HepG2 (cell line): Measurements from ENCODE around the gene CD40. TPM values are rescaled to one million over a fixed set of nuclear protein-coding genes. Genes with fewer than 3 reads are reported as not detected.

Experiments used
- FOXK1 ChIP-seq: sonication (generic); formaldehyde crosslinking; IDR thresholded peaks from 2 replicates; pipeline ENCODE4 v1.4.0; 2020; ENCODE audit warnings: low read depth, missing genetic modification reagents, borderline replicate concordance
- MYNN ChIP-seq: sonication (generic); formaldehyde crosslinking; IDR thresholded peaks from 2 replicates; pipeline ENCODE4 v1.4.0; 2020; ENCODE audit warnings: mild to moderate bottlenecking, low read depth, missing genetic modification reagents
- NBN ChIP-seq: fragments of 450-650 bp; conservative IDR thresholded peaks from 2 replicates; pipeline ENCODE4 v1.6.1; 2017
- NCOR1 ChIP-seq: fragments of 200-600 bp; sonication (generic); IDR thresholded peaks from 2 replicates; pipeline ENCODE4 v1.7.0; 2017; ENCODE audit warnings: antibody characterized with exemption, low read length, borderline replicate concordance
- NPAS2 ChIP-seq: sonication (generic); formaldehyde crosslinking; IDR thresholded peaks from 2 replicates; pipeline ENCODE4 v1.8.0; 2022; ENCODE audit warnings: mild to moderate bottlenecking, missing genetic modification reagents, borderline replicate concordance
- PHF21A ChIP-seq: sonication (generic); formaldehyde crosslinking; IDR thresholded peaks from 2 replicates; pipeline ENCODE4 v1.5.0; 2020; ENCODE audit warnings: mild to moderate bottlenecking, missing genetic modification reagents
- PTBP1 ChIP-seq: fragments of 200-400 bp; formaldehyde crosslinking; IDR thresholded peaks from 2 replicates; pipeline ENCODE4 v1.6.1; 2018; ENCODE audit warnings: low read length, low read depth; ENCODE audit not compliant: poor library complexity, severe bottlenecking
- SOX6 ChIP-seq, 2 experiments: fragments of 450-650 bp in 1 of 2; sonication (generic) in 1 of 2; formaldehyde crosslinking in 1 of 2; IDR thresholded peaks; 2 replicates each; pipeline versions ENCODE4 v1.4.0 to v1.6.1; 2017 to 2020; ENCODE audit warnings: antibody characterized with exemption in 1 of 2, mild to moderate bottlenecking in 1 of 2, missing genetic modification reagents in 1 of 2
- ZFX ChIP-seq: sonication (generic); formaldehyde crosslinking; IDR thresholded peaks from 2 replicates; pipeline ENCODE4 v1.4.0; 2020; ENCODE audit warnings: mild to moderate bottlenecking, low read depth, missing genetic modification reagents, moderate library complexity
- ZNF251 ChIP-seq: sonication (generic); formaldehyde crosslinking; IDR thresholded peaks from 2 replicates; pipeline ENCODE4 v1.9.0; 2021; ENCODE audit warnings: mild to moderate bottlenecking, missing genetic modification reagents
- ZNF672 ChIP-seq: sonication (generic); formaldehyde crosslinking; IDR thresholded peaks from 2 replicates; pipeline ENCODE4 v1.8.1; 2022; ENCODE audit warnings: missing genetic modification reagents
- ZNF749 ChIP-seq: sonication (generic); formaldehyde crosslinking; IDR thresholded peaks from 2 replicates; pipeline ENCODE4 v1.8.0; 2022; ENCODE audit warnings: mild to moderate bottlenecking, missing genetic modification reagents, moderate library complexity, borderline replicate concordance
- ZNF788 ChIP-seq: sonication (generic); formaldehyde crosslinking; IDR thresholded peaks from 2 replicates; pipeline ENCODE4 v1.5.0; 2020; ENCODE audit warnings: mild to moderate bottlenecking, missing genetic modification reagents, borderline replicate concordance
- polyA plus RNA-seq, 8 experiments: library from polyadenylated mRNA; depleted of rRNA in 3 of 8; stranded (reverse) in 7 of 8; unstranded in 1 of 8; fragments of >200 nt; fragmentation: Illumina TruSeq in 4 of 8; extraction: Trizol in 4 of 8; gene quantifications; 2 replicates each; pipeline versions ENCODE4 v1.2.1 to v1.2.3, GENCODE V29; 2011 to 2016; ENCODE audit warnings: low read depth in 4 of 8, missing spikeins in 1 of 8, mixed read lengths in 1 of 8; ENCODE audit not compliant: insufficient read depth in 1 of 8
- total RNA-seq, 5 experiments: library from RNA; depleted of rRNA; stranded (reverse); fragments of >200 nt; fragmentation: Illumina TruSeq; extraction: Trizol; gene quantifications; 2 replicates each; pipeline ENCODE4 v1.2.3, GENCODE V29; 2016; ENCODE audit warnings: low read depth in 1 of 5
- TF ChIP-seq, protein P1 (sequence below), 2 experiments: sonication (generic) in 1 of 2; formaldehyde crosslinking in 1 of 2; IDR thresholded peaks; 2 replicates each; pipeline versions ENCODE4 v1.6.1 to v1.9.0; 2014 to 2022; ENCODE audit warnings: antibody characterized with exemption in 1 of 2, borderline replicate concordance in 1 of 2, inconsistent platforms in 1 of 2, low read depth in 1 of 2, missing genetic modification reagents in 1 of 2
- TF ChIP-seq, protein P2 (sequence below): sonication (generic); formaldehyde crosslinking; IDR thresholded peaks from 2 replicates; pipeline ENCODE4 v1.4.0; 2020; ENCODE audit warnings: missing genetic modification reagents, low read depth, mild to moderate bottlenecking, borderline replicate concordance
- TF ChIP-seq, protein P3 (sequence below): sonication (generic); formaldehyde crosslinking; IDR thresholded peaks from 2 replicates; pipeline ENCODE4 v1.5.0; 2020; ENCODE audit warnings: missing genetic modification reagents
- TF ChIP-seq, protein P4 (sequence below): sonication (generic); formaldehyde crosslinking; IDR thresholded peaks from 2 replicates; pipeline ENCODE4 v1.4.0; 2020; ENCODE audit warnings: low read depth, mild to moderate bottlenecking, missing genetic modification reagents
- TF ChIP-seq, protein P5 (sequence below): sonication (generic); formaldehyde crosslinking; IDR thresholded peaks from 2 replicates; pipeline ENCODE4 v1.5.0; 2020; ENCODE audit warnings: mild to moderate bottlenecking, missing genetic modification reagents

Gene CD40
- total and polyA plus RNA-seq, 2 of the 13 experiments (the other 11 are each of a cell fraction or from before 2014, with no cell fraction given), result 4.6 to 13.4 TPM

DNA sequence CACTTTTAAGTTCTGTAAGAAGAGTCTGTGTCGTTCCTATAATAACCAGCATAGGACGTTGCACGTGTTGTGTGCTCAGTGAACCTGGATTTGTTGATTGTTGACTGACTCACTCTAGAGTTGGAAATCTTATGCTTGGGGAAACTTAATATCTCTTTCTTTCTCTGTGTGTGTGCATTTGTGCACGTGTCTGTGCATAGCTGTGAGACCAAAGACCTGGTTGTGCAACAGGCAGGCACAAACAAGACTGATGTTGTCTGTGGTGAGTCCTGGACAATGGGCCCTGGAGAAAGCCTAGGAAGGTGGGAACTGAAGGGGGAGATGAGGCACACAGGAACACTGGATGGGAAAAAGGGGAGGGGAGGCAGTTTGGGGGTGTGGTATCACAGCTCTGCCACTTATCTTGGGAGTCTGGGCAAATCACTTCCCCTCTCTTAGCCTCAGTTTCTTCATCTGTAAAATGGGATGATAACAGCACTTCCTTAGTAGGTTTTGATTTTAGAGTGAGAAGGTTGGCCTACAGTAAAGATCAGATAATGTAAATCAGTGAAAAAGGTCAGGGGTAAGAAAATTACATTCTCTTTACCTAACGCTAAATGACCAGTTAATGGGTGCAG, 8.4 kb downstream of the CD40 start (continued):
- TF ChIP-seq, protein P1, sequence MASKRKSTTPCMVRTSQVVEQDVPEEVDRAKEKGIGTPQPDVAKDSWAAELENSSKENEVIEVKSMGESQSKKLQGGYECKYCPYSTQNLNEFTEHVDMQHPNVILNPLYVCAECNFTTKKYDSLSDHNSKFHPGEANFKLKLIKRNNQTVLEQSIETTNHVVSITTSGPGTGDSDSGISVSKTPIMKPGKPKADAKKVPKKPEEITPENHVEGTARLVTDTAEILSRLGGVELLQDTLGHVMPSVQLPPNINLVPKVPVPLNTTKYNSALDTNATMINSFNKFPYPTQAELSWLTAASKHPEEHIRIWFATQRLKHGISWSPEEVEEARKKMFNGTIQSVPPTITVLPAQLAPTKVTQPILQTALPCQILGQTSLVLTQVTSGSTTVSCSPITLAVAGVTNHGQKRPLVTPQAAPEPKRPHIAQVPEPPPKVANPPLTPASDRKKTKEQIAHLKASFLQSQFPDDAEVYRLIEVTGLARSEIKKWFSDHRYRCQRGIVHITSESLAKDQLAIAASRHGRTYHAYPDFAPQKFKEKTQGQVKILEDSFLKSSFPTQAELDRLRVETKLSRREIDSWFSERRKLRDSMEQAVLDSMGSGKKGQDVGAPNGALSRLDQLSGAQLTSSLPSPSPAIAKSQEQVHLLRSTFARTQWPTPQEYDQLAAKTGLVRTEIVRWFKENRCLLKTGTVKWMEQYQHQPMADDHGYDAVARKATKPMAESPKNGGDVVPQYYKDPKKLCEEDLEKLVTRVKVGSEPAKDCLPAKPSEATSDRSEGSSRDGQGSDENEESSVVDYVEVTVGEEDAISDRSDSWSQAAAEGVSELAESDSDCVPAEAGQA (IDR thresholded peaks at IDR 0.05; ENCODE audit: low read depth), result no peak
- TF ChIP-seq, protein P1 (CRISPR knock-in tag; IDR thresholded peaks at IDR 0.05; ENCODE audit: borderline replicate concordance), result no peak
- TF ChIP-seq ZNF672, result no peak
- TF ChIP-seq FOXK1 (CRISPR knock-in tag), result peak; percentile 14; the same call in 1 of the 2 replicates
- TF ChIP-seq, protein P2, sequence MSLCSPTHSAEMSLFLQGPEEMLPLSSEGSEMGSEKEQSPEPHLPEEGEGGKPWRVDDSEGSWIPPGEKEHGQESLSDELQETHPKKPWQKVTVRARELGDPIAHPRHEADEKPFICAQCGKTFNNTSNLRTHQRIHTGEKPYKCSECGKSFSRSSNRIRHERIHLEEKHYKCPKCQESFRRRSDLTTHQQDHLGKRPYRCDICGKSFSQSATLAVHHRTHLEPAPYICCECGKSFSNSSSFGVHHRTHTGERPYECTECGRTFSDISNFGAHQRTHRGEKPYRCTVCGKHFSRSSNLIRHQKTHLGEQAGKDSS (CRISPR knock-in tag), result no peak
- no peak for TF ChIP-seq NBN
- TF ChIP-seq ZFX (CRISPR knock-in tag), result 0 out of 2 replicates have a peak, but pooled peaks have one; percentile 18
- TF ChIP-seq MYNN (CRISPR knock-in tag), result no peak
- no peak; the same call in 1 of the 2 replicates for TF ChIP-seq NCOR1
- TF ChIP-seq ZNF788 (CRISPR knock-in tag), result no peak
- TF ChIP-seq, protein P3, sequence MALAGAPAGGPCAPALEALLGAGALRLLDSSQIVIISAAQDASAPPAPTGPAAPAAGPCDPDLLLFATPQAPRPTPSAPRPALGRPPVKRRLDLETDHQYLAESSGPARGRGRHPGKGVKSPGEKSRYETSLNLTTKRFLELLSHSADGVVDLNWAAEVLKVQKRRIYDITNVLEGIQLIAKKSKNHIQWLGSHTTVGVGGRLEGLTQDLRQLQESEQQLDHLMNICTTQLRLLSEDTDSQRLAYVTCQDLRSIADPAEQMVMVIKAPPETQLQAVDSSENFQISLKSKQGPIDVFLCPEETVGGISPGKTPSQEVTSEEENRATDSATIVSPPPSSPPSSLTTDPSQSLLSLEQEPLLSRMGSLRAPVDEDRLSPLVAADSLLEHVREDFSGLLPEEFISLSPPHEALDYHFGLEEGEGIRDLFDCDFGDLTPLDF, result no peak
- TF ChIP-seq ZNF749 (CRISPR knock-in tag), result no peak
- TF ChIP-seq, protein P4, sequence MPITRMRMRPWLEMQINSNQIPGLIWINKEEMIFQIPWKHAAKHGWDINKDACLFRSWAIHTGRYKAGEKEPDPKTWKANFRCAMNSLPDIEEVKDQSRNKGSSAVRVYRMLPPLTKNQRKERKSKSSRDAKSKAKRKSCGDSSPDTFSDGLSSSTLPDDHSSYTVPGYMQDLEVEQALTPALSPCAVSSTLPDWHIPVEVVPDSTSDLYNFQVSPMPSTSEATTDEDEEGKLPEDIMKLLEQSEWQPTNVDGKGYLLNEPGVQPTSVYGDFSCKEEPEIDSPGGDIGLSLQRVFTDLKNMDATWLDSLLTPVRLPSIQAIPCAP (CRISPR knock-in tag), result no peak
- TF ChIP-seq, protein P5, sequence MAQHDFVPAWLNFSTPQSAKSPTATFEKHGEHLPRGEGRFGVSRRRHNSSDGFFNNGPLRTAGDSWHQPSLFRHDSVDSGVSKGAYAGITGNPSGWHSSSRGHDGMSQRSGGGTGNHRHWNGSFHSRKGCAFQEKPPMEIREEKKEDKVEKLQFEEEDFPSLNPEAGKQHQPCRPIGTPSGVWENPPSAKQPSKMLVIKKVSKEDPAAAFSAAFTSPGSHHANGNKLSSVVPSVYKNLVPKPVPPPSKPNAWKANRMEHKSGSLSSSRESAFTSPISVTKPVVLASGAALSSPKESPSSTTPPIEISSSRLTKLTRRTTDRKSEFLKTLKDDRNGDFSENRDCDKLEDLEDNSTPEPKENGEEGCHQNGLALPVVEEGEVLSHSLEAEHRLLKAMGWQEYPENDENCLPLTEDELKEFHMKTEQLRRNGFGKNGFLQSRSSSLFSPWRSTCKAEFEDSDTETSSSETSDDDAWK, result no peak
- TF ChIP-seq PTBP1, result no peak
- no peak for TF ChIP-seq SOX6 (IDR thresholded peaks at IDR 0.05)
- TF ChIP-seq SOX6 (CRISPR knock-in tag; IDR thresholded peaks at IDR 0.05), result peak; percentile 71
- TF ChIP-seq PHF21A (CRISPR knock-in tag), result no peak
- TF ChIP-seq NPAS2 (CRISPR knock-in tag), result no peak
- no peak for TF ChIP-seq ZNF251 (CRISPR knock-in tag)
